B cell (primary cell): ENCODE results near the gene AGR2. TPM values are rescaled to one million over a fixed set of nuclear protein-coding genes. Genes with fewer than 3 reads are reported as not detected.
A peak's percentile ranks its signal among the peaks of the same experiment; 100 is the strongest.

Experiments used
- ATAC-seq: fragments of 200-7000 bp; cut with Tn5 transposase; one replicate; pipeline ENCODE4 v1.10.0; 2021; ENCODE audit warnings: low read depth, mild to moderate bottlenecking, moderate number of reproducible peaks, moderate library complexity
- CTCF ChIA-PET: fragments of 350-600 bp; sonication (Branson Sonifier 250); formaldehyde crosslinking; loops from one replicate; lab custom pipeline; 2021; ENCODE audit warnings: antibody characterized with exemption, inconsistent platforms; lab: Charles Lee
- POLR2A ChIA-PET: fragments of 350-600 bp; sonication (Branson Sonifier 250); formaldehyde crosslinking; loops from one replicate; lab custom pipeline; 2021; ENCODE audit warnings: antibody characterized with exemption; lab: Charles Lee
- DNase-seq: peaks from one replicate; pipeline ENCODE4 v3.0.0; 2013
- H2AFZ ChIP-seq: 2 replicates; pipeline ENCODE4 v1.6.1; 2012; ENCODE audit warnings: mild to moderate bottlenecking, low read depth, low read length; ENCODE audit not compliant: insufficient read depth, poor library complexity, severe bottlenecking
- H3K27ac ChIP-seq, 2 donors: 1 replicate in 1 of 2; 2 replicates in 1 of 2; pipeline ENCODE4 v1.5.1; 2012 to 2013; ENCODE audit warnings: low read length in 2 of 2, mild to moderate bottlenecking in 2 of 2, moderate library complexity in 1 of 2
- H3K27me3 ChIP-seq, 4 experiments: fragments of 200-600 bp in 1 of 4; sonication (generic) in 1 of 4; replicated peaks in 1 of 4; 1 replicate in 2 of 4; 2 replicates in 2 of 4; pipeline versions ENCODE4 v1.6.1 to v1.7.0; 2013 to 2016; ENCODE audit warnings: low read length in 3 of 4, mild to moderate bottlenecking in 2 of 4, mixed read lengths in 1 of 4, moderate library complexity in 1 of 4; ENCODE audit not compliant: insufficient read depth in 4 of 4, control insufficient read depth in 3 of 4; ENCODE audit errors: control extremely low read depth in 1 of 4
- H3K36me3 ChIP-seq, 2 experiments: replicated peaks in 1 of 2; 1 replicate in 1 of 2; 2 replicates in 1 of 2; pipeline versions ENCODE4 v1.6.1 to v1.7.1; 2013; ENCODE audit warnings: low read length in 1 of 2; ENCODE audit not compliant: insufficient read depth in 2 of 2, control insufficient read depth in 1 of 2; ENCODE audit errors: control extremely low read depth in 1 of 2, extremely low read depth in 1 of 2
- H3K4me1 ChIP-seq, 2 donors: fragments of 200-600 bp in 1 of 2; sonication (generic) in 1 of 2; 1 replicate in 1 of 2; 2 replicates in 1 of 2; pipeline versions ENCODE4 v1.5.1 to v1.6.1; 2013 to 2017; ENCODE audit warnings: low read length in 2 of 2; ENCODE audit not compliant: control insufficient read depth in 2 of 2, insufficient read depth in 2 of 2
- H3K4me2 ChIP-seq: replicated peaks from 2 replicates; pipeline ENCODE3; 2012; ENCODE audit warnings: mild to moderate bottlenecking, low read depth, low read length; ENCODE audit not compliant: poor library complexity, severe bottlenecking
- H3K4me3 ChIP-seq, 5 experiments: fragments of 200-600 bp in 1 of 5; sonication (generic) in 1 of 5; 1 replicate in 3 of 5; 2 replicates in 2 of 5; pipeline versions ENCODE4 v1.5.1 to v1.7.0; 2011 to 2016; ENCODE audit warnings: low read length in 4 of 5, mild to moderate bottlenecking in 4 of 5, low read depth in 2 of 5, control low read depth in 1 of 5, moderate library complexity in 1 of 5; ENCODE audit not compliant: insufficient read depth in 1 of 5; ENCODE audit errors: control extremely low read depth in 1 of 5, extremely low read depth in 1 of 5
- H3K79me2 ChIP-seq: fragments of 200-600 bp; sonication (generic); one replicate; pipeline ENCODE4 v1.6.0; 2016; ENCODE audit warnings: low read length; ENCODE audit not compliant: control insufficient read depth, insufficient read depth
- H3K9ac ChIP-seq: fragments of 200-600 bp; sonication (generic); 2 replicates; pipeline ENCODE4 v1.6.1; 2017; ENCODE audit warnings: mild to moderate bottlenecking, low read length, moderate library complexity
- H3K9me3 ChIP-seq, 3 donors: one replicate each; pipeline versions ENCODE4 v1.6.1 to v1.7.1; 2013; ENCODE audit warnings: low read length in 2 of 3; ENCODE audit not compliant: control insufficient read depth in 2 of 3, insufficient read depth in 1 of 3; ENCODE audit errors: control extremely low read depth in 1 of 3
- H4K20me1 ChIP-seq: 2 replicates; pipeline ENCODE4 v1.6.0; 2012; ENCODE audit warnings: mild to moderate bottlenecking, low read length; ENCODE audit not compliant: insufficient read depth, control insufficient read depth, poor library complexity, severe bottlenecking
- H3K27ac Mint-ChIP-seq: one replicate; pipeline ENCODE4 v1.8.0; 2021; ENCODE audit warnings: mixed read lengths
- H3K27me3 Mint-ChIP-seq: one replicate; pipeline ENCODE4 v1.8.0; 2021; ENCODE audit warnings: mixed read lengths
- H3K4me1 Mint-ChIP-seq: one replicate; pipeline ENCODE4 v1.8.0; 2021; ENCODE audit warnings: mixed read lengths
- H3K4me3 Mint-ChIP-seq: one replicate; pipeline ENCODE4 v1.8.0; 2021; ENCODE audit warnings: mixed read lengths
- H3K9me3 Mint-ChIP-seq: one replicate; pipeline ENCODE4 v1.8.0; 2022; ENCODE audit warnings: mixed read lengths; ENCODE audit not compliant: insufficient read depth
- EZH2 ChIP-seq: IDR thresholded peaks from 2 replicates; pipeline ENCODE4 v1.6.1; 2012; ENCODE audit warnings: borderline replicate concordance, low read depth, mild to moderate bottlenecking, moderate library complexity, low read length; ENCODE audit not compliant: insufficient read depth, poor library complexity, severe bottlenecking
- WGBS: methylation state at CpG from one replicate; pipeline ENCODE4 v1.1.5; 2013; ENCODE audit warnings: missing lambda C conversion rate; ENCODE audit not compliant: insufficient coverage; 5-methylcytosine and 5-hydroxymethylcytosine counted together
- intact Hi-C: fragments of 100-400 bp; cut with micrococcal nuclease; formaldehyde crosslinking; loops from one replicate; pipeline ENCODE4 v1.10.0; 2022
- polyA plus RNA-seq: library from polyadenylated mRNA; depleted of rRNA; stranded (reverse); fragments of >200 nt; gene quantifications from 2 replicates; pipeline ENCODE4 v1.2.3, GENCODE V29; 2012
- total RNA-seq, 2 donors: library from RNA; stranded (reverse); fragments of 120-200 nt in 1 of 2; gene quantifications; 1 replicate in 1 of 2; 2 replicates in 1 of 2; pipeline versions ENCODE4 v1.2.3 to v1.2.4, GENCODE V29; 2013 to 2022
- TF ChIP-seq, protein P1 (sequence below): fragments of 200-600 bp; IDR thresholded peaks from one replicate; pipeline ENCODE4 v1.8.0; 2022; ENCODE audit warnings: antibody characterized with exemption, mild to moderate bottlenecking

Gene AGR2
- total and polyA plus RNA-seq, 2 donors (not counting 1 experiment from before 2014, with no cell fraction given) = not detected

GRCh38 chr7:16779051-16779450, 25.7 kb downstream of the AGR2 start:
- ATAC-seq (no peak), DNase-seq (no peak)
- intact Hi-C loops = loop anchor here (2.0 kb wide), 1 partner anchor 20 kb away; no protein-coding TSS in a partner anchor
- peaks cover 10 to 30% of the 10 kb centered on the region in 2 donors for H3K4me1 ChIP-seq
- no peak overlapping the region for H3K27ac ChIP-seq
- H4K20me1 ChIP-seq = peaks cover 51% of the 10 kb centered on the region
- no peaks in the 10 kb centered on the region for H3K27me3 ChIP-seq
- TF ChIP-seq, protein P1, sequence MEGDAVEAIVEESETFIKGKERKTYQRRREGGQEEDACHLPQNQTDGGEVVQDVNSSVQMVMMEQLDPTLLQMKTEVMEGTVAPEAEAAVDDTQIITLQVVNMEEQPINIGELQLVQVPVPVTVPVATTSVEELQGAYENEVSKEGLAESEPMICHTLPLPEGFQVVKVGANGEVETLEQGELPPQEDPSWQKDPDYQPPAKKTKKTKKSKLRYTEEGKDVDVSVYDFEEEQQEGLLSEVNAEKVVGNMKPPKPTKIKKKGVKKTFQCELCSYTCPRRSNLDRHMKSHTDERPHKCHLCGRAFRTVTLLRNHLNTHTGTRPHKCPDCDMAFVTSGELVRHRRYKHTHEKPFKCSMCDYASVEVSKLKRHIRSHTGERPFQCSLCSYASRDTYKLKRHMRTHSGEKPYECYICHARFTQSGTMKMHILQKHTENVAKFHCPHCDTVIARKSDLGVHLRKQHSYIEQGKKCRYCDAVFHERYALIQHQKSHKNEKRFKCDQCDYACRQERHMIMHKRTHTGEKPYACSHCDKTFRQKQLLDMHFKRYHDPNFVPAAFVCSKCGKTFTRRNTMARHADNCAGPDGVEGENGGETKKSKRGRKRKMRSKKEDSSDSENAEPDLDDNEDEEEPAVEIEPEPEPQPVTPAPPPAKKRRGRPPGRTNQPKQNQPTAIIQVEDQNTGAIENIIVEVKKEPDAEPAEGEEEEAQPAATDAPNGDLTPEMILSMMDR = no peak
- no peak for TF ChIP-seq EZH2
- no peak overlapping the region for H2AFZ ChIP-seq
- no peak overlapping the region for H3K4me3 ChIP-seq
- POLR2A ChIA-PET = no interaction called here
- H3K9me3 Mint-ChIP-seq = no peaks in the 10 kb centered on the region
- H3K4me3 Mint-ChIP-seq = no peak overlapping the region
- peak overlapping the region; percentile 7 for H3K4me2 ChIP-seq
- no peak overlapping the region for H3K9ac ChIP-seq
- peaks cover 33% of the 10 kb centered on the region for H3K4me1 Mint-ChIP-seq
- CTCF ChIA-PET = no interaction called here
- peaks cover 2 to 36% of the 10 kb centered on the region in 2 experiments for H3K36me3 ChIP-seq
- H3K9me3 ChIP-seq = no peaks in the 10 kb centered on the region
- H3K27me3 Mint-ChIP-seq = no peaks in the 10 kb centered on the region
- no CpG with 5 or more reads among the region's 1 CpG for WGBS
- no peak overlapping the region for H3K27ac Mint-ChIP-seq
- H3K79me2 ChIP-seq = peaks cover 39% of the 10 kb centered on the region

DNA sequence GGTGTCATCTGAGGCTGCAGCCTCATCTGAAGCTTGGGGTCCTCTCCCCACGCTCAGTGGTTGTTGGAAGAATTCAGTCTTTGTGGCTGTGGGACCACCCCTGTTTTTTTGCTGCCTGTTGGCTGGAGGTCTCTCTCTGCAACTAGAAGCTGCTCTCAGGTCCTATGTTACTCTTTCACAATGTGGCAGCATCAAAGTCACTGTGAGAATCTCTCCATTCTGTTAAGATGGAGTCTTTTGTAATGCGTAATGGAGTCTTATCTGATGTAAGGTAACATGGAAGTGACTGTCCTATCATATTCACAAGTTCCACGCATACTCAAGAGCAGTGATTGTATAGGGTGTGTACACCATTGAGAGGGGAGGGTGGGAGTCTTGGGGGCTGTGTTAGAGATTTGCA, 26.3 kb downstream of the AGR2 start:
- H3K27me3 Mint-ChIP-seq = no peaks in the 10 kb centered on the region
- Histone ChIP-seq H3K4me3 (no peak overlapping the region), H2AFZ (no peak overlapping the region), H3K27ac (peak overlapping the region in 1 of 2 donors; percentile 50), H4K20me1 (peaks cover 57% of the 10 kb centered on the region), H3K36me3 (peaks cover 2 to 32% of the 10 kb centered on the region in 2 experiments), H3K4me1 (peaks cover 10 to 34% of the 10 kb centered on the region in 2 donors), H3K27me3 (no peaks in the 10 kb centered on the region), H3K9me3 (no peaks in the 10 kb centered on the region), H3K4me2 (no peak overlapping the region), H3K79me2 (peaks cover 44% of the 10 kb centered on the region), H3K9ac (no peak overlapping the region)
- intact Hi-C loops = loop anchor here (2.0 kb wide), 1 partner anchor 20 kb away; no protein-coding TSS in a partner anchor
- no peaks in the 10 kb centered on the region for H3K9me3 Mint-ChIP-seq
- H3K4me1 Mint-ChIP-seq = peaks cover 35% of the 10 kb centered on the region
- DNase-seq (no peak), ATAC-seq (no peak)
- no peak overlapping the region for H3K4me3 Mint-ChIP-seq
- POLR2A ChIA-PET = no interaction called here
- TF ChIP-seq, protein P1 = no peak
- TF ChIP-seq EZH2 = no peak
- CTCF ChIA-PET = no interaction called here
- WGBS = 83% methylated on average over 1 of the region's 3 CpGs
- no peak overlapping the region for H3K27ac Mint-ChIP-seq
